HG02588 (cell line): ENCODE data around the gene CSNK1A1.

Experiments used
- ATAC-seq: cut with Tn5 transposase; IDR thresholded peaks from one replicate; pipeline ENCODE4 v1.9.1; 2021; ENCODE audit warnings: mild to moderate bottlenecking, moderate library complexity; ENCODE audit not compliant: unreplicated experiment

Gene CSNK1A1

DNA sequence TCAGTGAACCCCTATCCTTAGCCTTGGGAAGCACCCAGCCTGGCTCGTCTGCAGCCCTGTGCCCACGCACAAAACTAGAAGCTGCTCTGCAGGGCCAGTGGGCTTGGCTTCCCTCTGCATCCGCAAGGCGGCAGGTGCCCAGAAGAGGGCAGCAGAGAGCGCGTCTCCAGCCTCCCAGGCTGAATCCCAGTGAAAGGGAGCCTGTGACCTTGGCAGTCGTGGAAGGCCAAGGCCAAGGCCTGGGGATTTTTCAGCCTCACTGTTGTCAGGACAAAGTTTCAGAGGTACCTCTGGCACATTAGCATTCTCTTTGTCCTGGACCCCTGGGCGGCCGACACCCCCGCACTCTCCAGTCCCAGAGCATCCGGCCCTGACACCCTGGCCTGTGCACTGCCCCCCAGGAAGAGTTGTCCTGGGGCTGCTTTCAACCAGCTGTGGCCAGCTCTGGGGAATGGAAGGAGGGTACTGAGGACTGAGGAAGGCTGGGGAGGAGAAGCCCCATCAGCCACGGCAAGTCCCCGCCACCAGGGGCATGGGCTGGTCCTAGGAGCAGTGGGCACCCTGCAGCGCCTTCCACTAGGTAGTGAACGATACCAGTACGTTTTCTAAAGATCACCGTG is 108.6 kb downstream of the CSNK1A1 start:
- ATAC-seq: peak; percentile 72
